NCI-H526 (cell line): ENCODE data around the gene KRTAP11-1.

Source experiments
- DNase-seq, 2 experiments: peaks; one replicate each; lab custom pipeline; 2025; lab: John Stamatoyannopoulos, UW

KRTAP11-1 gene

DNA sequence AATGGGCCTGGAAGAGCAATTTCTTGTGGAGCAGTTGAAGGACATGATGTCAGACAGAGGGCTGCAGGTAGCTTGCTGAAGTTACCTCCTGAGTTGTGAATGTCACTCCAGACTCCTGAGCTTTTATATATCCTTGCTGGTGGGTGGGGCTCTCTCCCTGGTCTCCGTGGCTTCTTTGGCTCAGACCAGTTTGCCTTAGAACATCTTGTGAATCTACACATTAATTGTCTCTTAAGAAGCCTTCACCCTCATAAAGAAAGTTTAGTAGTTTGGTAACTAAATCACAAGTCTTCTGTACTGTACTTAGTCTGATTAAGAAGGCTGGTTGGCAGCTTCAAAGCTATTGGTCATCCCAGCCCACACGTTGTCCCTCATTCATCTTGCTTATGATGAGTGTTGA lies at the start of gene KRTAP11-1:
Gene KRTAP11-1, minus strand, starts transcription at position 101 of the 400 bp plus-strand sequence. Its CDS starts 56 bp downstream, at position 45.
- DNase-seq = no peak

DNA sequence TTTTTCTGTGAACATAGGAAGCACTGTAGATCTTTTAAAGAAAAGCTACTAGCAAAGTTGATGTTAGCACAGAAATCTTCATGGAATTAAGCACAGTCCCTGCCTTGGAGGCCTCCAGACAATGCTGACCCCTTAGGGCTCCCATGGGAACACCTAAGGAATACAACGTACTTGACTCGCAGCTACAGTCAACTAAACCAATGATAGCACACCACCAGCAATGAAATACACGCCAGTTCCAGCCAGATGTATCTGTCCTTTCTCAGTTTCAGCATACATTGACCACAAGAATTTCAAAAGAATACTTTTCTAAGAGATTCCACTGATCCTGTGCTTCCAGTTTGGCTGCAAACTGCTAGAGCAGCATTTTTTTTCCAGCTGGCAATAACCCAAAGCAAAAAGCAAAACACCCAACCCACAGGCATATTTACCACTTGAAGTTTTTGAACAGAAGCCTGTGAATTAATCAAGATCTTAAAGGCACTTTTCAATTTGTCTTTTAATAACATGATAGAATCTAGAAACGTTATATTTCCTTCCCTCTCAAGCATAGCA lies 42.8 kb upstream of the KRTAP11-1 start:
- no peak for DNase-seq

- no peak for DNase-seq
Observed at GRCh38 chr21:30921129-30921528, 39.7 kb upstream of the KRTAP11-1 start.

- DNase-seq = no peak
Observed at GRCh38 chr21:30917557-30917956, 36.2 kb upstream of the KRTAP11-1 start.

GRCh38 chr21:30900881-30901280 lies 19.5 kb upstream of the KRTAP11-1 start:
- DNase-seq = no peak

GRCh38 chr21:30882866-30883597 lies 1.7 kb upstream of the KRTAP11-1 start:
- DNase-seq = no peak

- DNase-seq = no peak
Observed at GRCh38 chr21:30880914-30881313, 466 bp downstream of the KRTAP11-1 start.

- DNase-seq = no peak
Observed at GRCh38 chr21:30874526-30874925, 6.9 kb downstream of the KRTAP11-1 start.

DNA sequence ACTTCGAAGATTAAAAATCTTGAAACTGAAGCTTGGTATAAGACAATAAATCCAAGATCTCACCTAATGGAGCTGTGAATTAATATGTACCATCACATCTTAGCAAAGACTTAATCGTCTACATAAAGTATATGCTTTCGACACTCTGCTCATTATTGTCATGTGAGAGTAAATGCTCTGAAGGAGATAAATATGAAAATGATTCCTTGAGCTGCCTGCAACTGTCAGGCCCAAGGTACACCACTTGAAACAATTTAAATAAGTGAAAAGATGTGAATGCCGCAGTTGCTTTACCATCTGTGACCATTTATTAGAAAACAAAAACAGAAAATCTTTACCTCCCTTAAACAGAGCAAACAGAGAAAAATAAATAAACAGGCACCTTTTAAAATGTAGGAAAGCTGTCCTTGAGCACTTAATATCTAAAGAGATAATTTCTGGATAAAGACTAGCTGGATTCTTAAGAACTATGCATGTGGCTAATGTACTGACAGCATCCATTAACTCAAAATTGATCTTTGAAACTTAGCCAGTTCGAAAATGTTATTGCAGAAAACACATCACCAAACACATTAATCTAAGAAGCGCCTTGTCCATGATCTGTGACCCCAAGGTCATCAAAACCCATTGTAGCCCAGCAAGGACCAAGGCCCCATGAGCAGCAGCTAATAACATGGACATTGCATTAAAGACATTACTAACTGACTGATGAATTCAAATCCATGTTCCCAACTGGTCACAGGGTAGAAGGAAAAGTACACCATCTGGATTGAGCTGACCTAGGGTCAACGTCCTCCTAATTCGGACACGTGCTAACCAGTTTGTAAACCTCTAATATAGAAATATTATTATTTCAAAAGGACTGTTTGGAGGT lies 33.5 kb downstream of the KRTAP11-1 start:
- no peak for DNase-seq

DNA sequence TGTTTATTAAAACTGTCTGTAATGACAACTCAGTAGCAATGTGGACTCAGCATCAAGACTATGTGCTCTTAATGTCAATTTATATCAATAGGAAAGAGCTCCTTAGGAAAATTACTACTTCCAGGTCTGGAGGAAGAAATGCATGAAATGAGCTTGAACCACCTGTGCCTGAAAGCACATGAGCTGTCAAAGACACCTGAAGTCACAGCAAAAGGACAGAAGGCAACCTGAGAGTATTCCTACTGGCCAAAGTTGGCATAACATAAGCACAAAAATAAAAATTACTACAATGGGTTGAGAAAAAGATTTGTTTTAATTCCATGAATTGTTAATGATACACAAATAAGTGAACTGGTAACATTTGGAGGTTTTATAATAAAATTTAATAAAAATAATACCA lies 38.4 kb downstream of the KRTAP11-1 start:
- DNase-seq = no peak

DNA sequence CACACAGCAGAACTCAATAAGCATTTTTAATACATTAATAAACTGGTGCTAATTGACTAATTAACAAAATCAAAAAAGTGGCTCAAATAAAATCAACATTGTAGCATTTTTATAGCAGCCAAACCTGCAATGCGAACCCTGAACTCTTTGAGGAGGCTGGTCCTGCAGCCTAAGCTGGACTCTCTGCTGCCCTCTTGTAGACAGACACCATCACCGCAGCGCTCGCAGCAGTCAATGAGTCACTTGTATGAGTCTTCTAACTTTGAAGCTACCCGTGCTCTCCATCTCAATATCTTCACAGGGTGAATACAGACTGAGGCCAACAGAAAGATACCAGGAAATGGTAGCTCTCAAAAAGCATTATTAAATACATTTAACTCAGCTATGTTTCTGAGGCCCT lies 42.1 kb downstream of the KRTAP11-1 start:
- peak in 1 of 2 experiments; percentile 30 for DNase-seq

GRCh38 chr21:30838536-30838935 lies 42.8 kb downstream of the KRTAP11-1 start:
- DNase-seq = no peak

- DNase-seq = peak in 1 of 2 experiments; percentile 55
Observed at GRCh38 chr21:30831194-30831765, 50.1 kb downstream of the KRTAP11-1 start.
